SK-N-SH (cell line): Measurements from ENCODE around the gene TAS2R16. TPM values are rescaled to one million over a fixed set of nuclear protein-coding genes. Genes with fewer than 3 reads are reported as not detected.

Source experiments
- CTCF ChIA-PET: fragments of 300-600, 350-600 bp; formaldehyde crosslinking; extraction: SDS; loops from one replicate; lab custom pipeline; 2021; lab: Yijun Ruan, JAX
- POLR2A ChIA-PET: fragments of 350-600 bp; sonication (Branson Sonifier 250); formaldehyde crosslinking; extraction: SDS; loops from one replicate; lab custom pipeline; 2020; ENCODE audit warnings: antibody characterized with exemption, inconsistent platforms; lab: Yijun Ruan, JAX
- DNase-seq: peaks from one replicate; pipeline ENCODE4 v3.0.0; 2012
- H2AFZ ChIP-seq: fragments of 200-600 bp; sonication (generic); 2 replicates; pipeline ENCODE4 v1.8.1; 2016; ENCODE audit warnings: antibody characterized with exemption, mild to moderate bottlenecking, low read depth
- H3F3A ChIP-seq: fragments of 200-600 bp; sonication (generic); replicated peaks from 2 replicates; pipeline ENCODE3; 2016; ENCODE audit warnings: antibody characterized with exemption, mild to moderate bottlenecking; ENCODE audit not compliant: insufficient read depth
- H3K27ac ChIP-seq, 2 experiments: fragments of 200-500 bp in 1 of 2; fragments of 200-600 bp in 1 of 2; sonication (Bioruptor generic) in 1 of 2; sonication (generic), shearing (Covaris generic) in 1 of 2; 2 replicates each; pipeline versions ENCODE4 v1.5.1 to v1.6.1; 2014 to 2016; ENCODE audit warnings: low read depth in 2 of 2, inconsistent platforms in 1 of 2, low read length in 1 of 2, mild to moderate bottlenecking in 1 of 2, mixed read lengths in 1 of 2
- H3K27me3 ChIP-seq: fragments of 200-600 bp; sonication (generic), shearing (Covaris generic); 2 replicates; pipeline ENCODE4 v1.6.1; 2016; ENCODE audit warnings: mixed run types; ENCODE audit not compliant: insufficient read depth
- H3K36me3 ChIP-seq, 2 experiments: fragments of 200-500 bp in 1 of 2; fragments of 200-600 bp in 1 of 2; sonication (Bioruptor generic) in 1 of 2; sonication (generic) in 1 of 2; replicated peaks in 1 of 2; 2 replicates each; pipeline versions ENCODE3 to v1.5.1; 2014 to 2016; ENCODE audit warnings: low read length in 1 of 2, mild to moderate bottlenecking in 1 of 2; ENCODE audit not compliant: insufficient read depth in 2 of 2, control insufficient read depth in 1 of 2
- H3K4me1 ChIP-seq, 2 experiments: fragments of 200-500 bp in 1 of 2; fragments of 200-600 bp in 1 of 2; sonication (Bioruptor generic) in 1 of 2; sonication (generic), shearing (Covaris generic) in 1 of 2; 2 replicates each; pipeline versions ENCODE4 v1.5.1 to v1.6.1; 2014 to 2016; ENCODE audit warnings: low read depth in 1 of 2, low read length in 1 of 2, mixed run types in 1 of 2; ENCODE audit not compliant: insufficient read depth in 2 of 2, control insufficient read depth in 1 of 2
- H3K4me2 ChIP-seq: fragments of 200-600 bp; sonication (generic), shearing (Covaris generic); 2 replicates; pipeline ENCODE4 v1.6.1; 2017; ENCODE audit warnings: mixed run types
- H3K4me3 ChIP-seq, 2 experiments: fragments of 200-500 bp in 1 of 2; fragments of 200-600 bp in 1 of 2; sonication (Bioruptor generic) in 1 of 2; sonication (generic), shearing (Covaris generic) in 1 of 2; 2 replicates each; pipeline versions ENCODE4 v1.5.1 to v1.8.1; 2014 to 2016; ENCODE audit warnings: low read depth in 2 of 2, inconsistent platforms in 1 of 2, low read length in 1 of 2, mild to moderate bottlenecking in 1 of 2, mixed read lengths in 1 of 2, moderate library complexity in 1 of 2
- H3K79me2 ChIP-seq: fragments of 200-600 bp; sonication (generic); 2 replicates; pipeline ENCODE4 v1.8.1; 2017; ENCODE audit warnings: mild to moderate bottlenecking; ENCODE audit not compliant: insufficient read depth
- H3K9ac ChIP-seq: fragments of 200-600 bp; sonication (generic); 2 replicates; pipeline ENCODE4 v1.6.1; 2017; ENCODE audit warnings: mixed run types
- H3K9me2 ChIP-seq: fragments of 200-600 bp; sonication (generic); 2 replicates; pipeline ENCODE4 v1.6.1; 2017; ENCODE audit warnings: mixed run types
- H3K9me3 ChIP-seq: fragments of 200-600 bp; sonication (generic); 2 replicates; pipeline ENCODE4 v1.6.1; 2017; ENCODE audit warnings: mixed run types, mild to moderate bottlenecking, moderate library complexity
- H4K20me1 ChIP-seq: fragments of 200-600 bp; sonication (generic); 2 replicates; pipeline ENCODE4 v1.6.1; 2017; ENCODE audit warnings: mild to moderate bottlenecking, mixed run types; ENCODE audit not compliant: insufficient read depth
- CHD2 ChIP-seq: fragments of 150-350 bp; IDR thresholded peaks from 2 replicates; pipeline ENCODE4 v1.6.1; 2018; ENCODE audit warnings: low read length; ENCODE audit not compliant: partially characterized antibody
- FOXJ3 ChIP-seq: sonication (generic); formaldehyde crosslinking; IDR thresholded peaks from 2 replicates; pipeline ENCODE4 v1.5.1; 2020; ENCODE audit warnings: mild to moderate bottlenecking, missing genetic modification reagents
- FOXM1 ChIP-seq: IDR thresholded peaks from 2 replicates; pipeline ENCODE4 v1.4.0; 2012; ENCODE audit warnings: low read depth, mild to moderate bottlenecking
- GABPA ChIP-seq: IDR thresholded peaks from 2 replicates; pipeline ENCODE4 v1.4.0; 2012; ENCODE audit warnings: low read depth, mild to moderate bottlenecking
- IRF3 ChIP-seq: fragments of 150-350 bp; IDR thresholded peaks from 2 replicates; pipeline ENCODE4 v1.6.1; 2016; ENCODE audit warnings: mild to moderate bottlenecking, low read depth, low read length
- JUND ChIP-seq: IDR thresholded peaks from 2 replicates; pipeline ENCODE4 v1.4.0; 2012
- MEF2A ChIP-seq: IDR thresholded peaks from 2 replicates; pipeline ENCODE4 v1.4.0; 2012; ENCODE audit warnings: low read depth, borderline replicate concordance
- MXI1 ChIP-seq: IDR thresholded peaks from 2 replicates; pipeline ENCODE4 v1.6.1; 2012; ENCODE audit warnings: mild to moderate bottlenecking, low read depth, low read length, improper control_type of control experiment
- NFIC ChIP-seq: IDR thresholded peaks from 2 replicates; pipeline ENCODE4 v1.4.0; 2012; ENCODE audit warnings: borderline replicate concordance
- NRF1 ChIP-seq: IDR thresholded peaks from 2 replicates; pipeline ENCODE4 v1.6.1; 2012; ENCODE audit warnings: low read depth, mild to moderate bottlenecking, low read length
- PBX3 ChIP-seq: IDR thresholded peaks from 2 replicates; pipeline ENCODE4; 2012
- RAD21 ChIP-seq: IDR thresholded peaks from 2 replicates; pipeline ENCODE4 v1.6.1; 2012; ENCODE audit warnings: mild to moderate bottlenecking, low read length
- RCOR1 ChIP-seq: fragments of 150-350 bp; IDR thresholded peaks from 2 replicates; pipeline ENCODE4 v1.6.1; 2017; ENCODE audit warnings: antibody characterized with exemption, low read length
- RFX5 ChIP-seq: IDR thresholded peaks from 2 replicates; pipeline ENCODE4 v1.6.1; 2012; ENCODE audit warnings: mild to moderate bottlenecking, improper control_type of control experiment, low read length
- RXRA ChIP-seq: IDR thresholded peaks from 2 replicates; pipeline ENCODE4 v1.4.0; 2012; ENCODE audit warnings: low read depth, mild to moderate bottlenecking, borderline replicate concordance
- SIN3A ChIP-seq: IDR thresholded peaks from 2 replicates; pipeline ENCODE4 v1.6.1; 2012; ENCODE audit warnings: low read depth, mild to moderate bottlenecking, low read length, moderate library complexity, borderline replicate concordance
- SMC3 ChIP-seq: IDR thresholded peaks from 2 replicates; pipeline ENCODE4 v1.6.1; 2012; ENCODE audit warnings: low read depth, low read length, improper control_type of control experiment
- TEAD4 ChIP-seq: IDR thresholded peaks from 2 replicates; pipeline ENCODE4 v1.4.0; 2012; ENCODE audit warnings: mild to moderate bottlenecking, borderline replicate concordance; ENCODE audit not compliant: insufficient read depth
- USF1 ChIP-seq: IDR thresholded peaks from 2 replicates; pipeline ENCODE4 v1.4.0; 2012; ENCODE audit warnings: low read depth, borderline replicate concordance
- YY1 ChIP-seq: IDR thresholded peaks from 2 replicates; pipeline ENCODE4 v1.4.0; 2012; ENCODE audit warnings: low read depth, mild to moderate bottlenecking
- WGBS: methylation state at CpG from one replicate; pipeline ENCODE4 v1.1.6; 2017; ENCODE audit warnings: low lambda C conversion rate; 5-methylcytosine and 5-hydroxymethylcytosine counted together
- polyA plus RNA-seq, 3 experiments: library from polyadenylated mRNA; depleted of rRNA; stranded (reverse); fragments of >200 nt; gene quantifications; 2 replicates each; pipeline ENCODE4 v1.2.3, GENCODE V29; 2012

Gene TAS2R16
- polyA plus RNA-seq, 1 of the 3 experiments (the other 2 are of a cell fraction): not detected

- Histone ChIP-seq H3K4me3 (no peak overlapping the region), H3F3A (no peaks in the 10 kb centered on the region), H2AFZ (no peak overlapping the region), H3K9me3 (no peaks in the 10 kb centered on the region), H3K4me2 (no peak overlapping the region), H3K27me3 (no peaks in the 10 kb centered on the region), H3K79me2 (no peaks in the 10 kb centered on the region), H4K20me1 (no peaks in the 10 kb centered on the region), H3K9ac (no peak overlapping the region), H3K27ac (no peak overlapping the region), H3K4me1 (no peaks in the 10 kb centered on the region), H3K9me2 (no peaks in the 10 kb centered on the region), H3K36me3 (no peaks in the 10 kb centered on the region)
- no peak for DNase-seq
- ChIA-PET POLR2A (no interaction called here), CTCF (no interaction called here)
- TF ChIP-seq PBX3 (no peak), RAD21 (no peak), FOXJ3 (CRISPR knock-in tag) (no peak), RXRA (no peak), RFX5 (no peak), TEAD4 (no peak), USF1 (no peak), SMC3 (no peak), NRF1 (no peak), CHD2 (no peak), RCOR1 (no peak), FOXM1 (no peak), MXI1 (no peak), NFIC (no peak), MEF2A (no peak), IRF3 (no peak), SIN3A (no peak), YY1 (no peak), JUND (no peak), GABPA (no peak)
- WGBS: 7% methylated on average over 1 of the region's 1 CpG
These were observed 46.3 kb downstream of the TAS2R16 start for GRCh38 chr7:122949186-122949585.

Other genes starting within 250 kb of the TAS2R16 start
- 0.05 TPM in 2 replicates for gene CADPS2, start 109.2 kb downstream of the TAS2R16 start, polyA plus RNA-seq (2012; rRNA removed)
- not detected in 2 replicates for gene SLC13A1, start 204.3 kb upstream of the TAS2R16 start, polyA plus RNA-seq (2012; rRNA removed)